Measurements from ENCODE around the gene RAB7A. TPM values are rescaled to one million over a fixed set of nuclear protein-coding genes. Genes with fewer than 3 reads are reported as not detected.

The RAB7A gene
- total RNA-seq, 4 donors from 2014 or later: 81.0 to 116 (median 87.0) TPM

- no peak overlapping the region for H3K27ac ChIP-seq (replicated peaks in 1 of 4)
- no peak for DNase-seq (ENCODE audit: extremely low spot score)
- H3K27me3 ChIP-seq: no peaks in the 10 kb centered on the region
- WGBS: 91% methylated on average over 2 of the region's 11 CpGs
- H3K4me1 ChIP-seq: peaks cover 13 to 18% (median 16%) of the 10 kb centered on the region in 4 donors
- no peak overlapping the region for H3K4me3 ChIP-seq
- TF ChIP-seq EP300 (IDR thresholded peaks at IDR 0.05) (no peak), CTCF (IDR thresholded peaks at IDR 0.05) (no peak), POLR2AphosphoS5 (IDR thresholded peaks at IDR 0.05) (no peak), POLR2A (IDR thresholded peaks at IDR 0.05; ENCODE audit: low read depth) (no peak)
- intact Hi-C loops (cut with DNase I): no loop called here
- H3K36me3 ChIP-seq: no peaks in the 10 kb centered on the region
- H3K9me3 ChIP-seq: peaks cover 0 to 7% (median 0%) of the 10 kb centered on the region in 4 donors
Measured at GRCh38 chr3:128849911-128850455, 124.0 kb downstream of the RAB7A start.

GRCh38 chr3:128850544-128850943, 124.6 kb downstream of the RAB7A start:
- TF ChIP-seq EP300 (IDR thresholded peaks at IDR 0.05) (no peak), POLR2A (IDR thresholded peaks at IDR 0.05; ENCODE audit: low read depth) (no peak), CTCF (IDR thresholded peaks at IDR 0.05) (no peak), POLR2AphosphoS5 (IDR thresholded peaks at IDR 0.05) (no peak)
- WGBS: 93% methylated on average over 9 of the region's 9 CpGs
- Histone ChIP-seq H3K4me1 (peaks cover 7 to 12% (median 10%) of the 10 kb centered on the region in 4 donors), H3K36me3 (no peaks in the 10 kb centered on the region), H3K27me3 (no peaks in the 10 kb centered on the region), H3K4me3 (no peak overlapping the region), H3K9me3 (peaks cover 0 to 7% (median 0%) of the 10 kb centered on the region in 4 donors), H3K27ac (replicated peaks in 1 of 4) (no peak overlapping the region)
- intact Hi-C loops (cut with DNase I): no loop called here
- DNase-seq (ENCODE audit: extremely low spot score): no peak

- intact Hi-C loops (cut with DNase I): no loop called here
- Histone ChIP-seq H3K27ac (replicated peaks in 1 of 4) (no peak overlapping the region), H3K27me3 (no peaks in the 10 kb centered on the region), H3K4me3 (no peak overlapping the region), H3K9me3 (peaks cover 0 to 7% (median 0%) of the 10 kb centered on the region in 4 donors), H3K4me1 (peaks cover 0 to 2% (median 0%) of the 10 kb centered on the region in 4 donors), H3K36me3 (no peaks in the 10 kb centered on the region)
- no peak for TF ChIP-seq CTCF (IDR thresholded peaks at IDR 0.05)
- no peak for TF ChIP-seq POLR2AphosphoS5 (IDR thresholded peaks at IDR 0.05)
- no peak for TF ChIP-seq EP300 (IDR thresholded peaks at IDR 0.05)
- TF ChIP-seq POLR2A (IDR thresholded peaks at IDR 0.05; ENCODE audit: low read depth): no peak
- WGBS: 50% methylated on average over 2 of the region's 4 CpGs
- DNase-seq (ENCODE audit: extremely low spot score): no peak
Measured at GRCh38 chr3:128851601-128852000, 125.6 kb downstream of the RAB7A start.

- no peak for TF ChIP-seq EP300 (IDR thresholded peaks at IDR 0.05)
- TF ChIP-seq POLR2A (IDR thresholded peaks at IDR 0.05; ENCODE audit: low read depth): no peak
- TF ChIP-seq CTCF (IDR thresholded peaks at IDR 0.05): no peak
- TF ChIP-seq POLR2AphosphoS5 (IDR thresholded peaks at IDR 0.05): no peak
- 82% methylated on average over 2 of the region's 5 CpGs for WGBS
- no peak overlapping the region for H3K4me3 ChIP-seq
- peaks cover 0 to 15% (median 3%) of the 10 kb centered on the region in 4 donors for H3K9me3 ChIP-seq
- H3K36me3 ChIP-seq: no peaks in the 10 kb centered on the region
- no peaks in the 10 kb centered on the region for H3K4me1 ChIP-seq
- intact Hi-C loops (cut with DNase I): no loop called here
- no peak overlapping the region for H3K27ac ChIP-seq (replicated peaks in 1 of 4)
- no peak for DNase-seq (ENCODE audit: extremely low spot score)
- H3K27me3 ChIP-seq: no peaks in the 10 kb centered on the region
Measured at GRCh38 chr3:128853826-128854225, 127.8 kb downstream of the RAB7A start.

- H3K36me3 ChIP-seq: no peaks in the 10 kb centered on the region
- no peak overlapping the region for H3K27ac ChIP-seq (replicated peaks in 1 of 4)
- no peak overlapping the region for H3K4me3 ChIP-seq
- H3K4me1 ChIP-seq: no peaks in the 10 kb centered on the region
- intact Hi-C loops (cut with DNase I): no loop called here
- DNase-seq (ENCODE audit: extremely low spot score): no peak
- H3K27me3 ChIP-seq: no peaks in the 10 kb centered on the region
- 92% methylated on average over 3 of the region's 3 CpGs for WGBS
- H3K9me3 ChIP-seq: peaks cover 0 to 21% (median 9%) of the 10 kb centered on the region in 4 donors
- TF ChIP-seq POLR2A (IDR thresholded peaks at IDR 0.05; ENCODE audit: low read depth): no peak
- TF ChIP-seq POLR2AphosphoS5 (IDR thresholded peaks at IDR 0.05): no peak
- TF ChIP-seq CTCF (IDR thresholded peaks at IDR 0.05): no peak
- TF ChIP-seq EP300 (IDR thresholded peaks at IDR 0.05): no peak
Measured at GRCh38 chr3:128854475-128854874, 128.5 kb downstream of the RAB7A start.
